NK-92 (cell line): ENCODE results near the gene KRTAP5-5.
"Not testable (repeated sequence)": the region's sequence is repeated elsewhere in the genome, so short reads cannot be mapped to it uniquely, and the experiment has no call there.

Source experiments
- DNase-seq: peaks from one replicate; lab custom pipeline; 2025; ENCODE audit not compliant: unreplicated experiment; lab: John Stamatoyannopoulos, UW

KRTAP5-5 gene

GRCh38 chr11:1607156-1607845, 22.3 kb upstream of the KRTAP5-5 start:
- not testable (repeated sequence) for DNase-seq

- not testable (repeated sequence) for DNase-seq
These were observed 21.7 kb upstream of the KRTAP5-5 start for GRCh38 chr11:1607901-1608300.

GRCh38 chr11:1608363-1608762, 21.2 kb upstream of the KRTAP5-5 start, which contains the start of gene KRTAP5-3:
KRTAP5-3 (minus strand) TSS chr11:1608463; CDS start chr11:1608385, 78 bp downstream.
- DNase-seq: no peak

- DNase-seq: no peak
These were observed 11.3 kb upstream of the KRTAP5-5 start for GRCh38 chr11:1618231-1618630.

GRCh38 chr11:1619449-1619848, 10.1 kb upstream of the KRTAP5-5 start:
- DNase-seq: no peak

GRCh38 chr11:1622086-1622485, 7.5 kb upstream of the KRTAP5-5 start, which contains the start of gene KRTAP5-4:
KRTAP5-4 (minus strand) TSS chr11:1622138; CDS start chr11:1622093, 45 bp downstream.
- DNase-seq: no peak

GRCh38 chr11:1623716-1624115, 5.9 kb upstream of the KRTAP5-5 start:
- DNase-seq: no peak

GRCh38 chr11:1624621-1625020, 5.0 kb upstream of the KRTAP5-5 start:
- DNase-seq: no peak

- DNase-seq: no peak
These were observed 4.0 kb upstream of the KRTAP5-5 start for GRCh38 chr11:1625541-1625940.

GRCh38 chr11:1628506-1629325, 859 bp upstream of the KRTAP5-5 start:
- DNase-seq: no peak

- no peak for DNase-seq
These were observed 696 bp downstream of the KRTAP5-5 start for GRCh38 chr11:1630271-1630670.

GRCh38 chr11:1631066-1631568, 1.5 kb downstream of the KRTAP5-5 start:
- DNase-seq: no peak

- no peak for DNase-seq
These were observed 2.6 kb downstream of the KRTAP5-5 start for GRCh38 chr11:1632053-1632714.

GRCh38 chr11:1633864-1634263, 4.3 kb downstream of the KRTAP5-5 start:
- DNase-seq: no peak

- DNase-seq: no peak
These were observed 6.8 kb downstream of the KRTAP5-5 start for GRCh38 chr11:1636291-1636950.

- no peak for DNase-seq
These were observed 8.1 kb downstream of the KRTAP5-5 start for GRCh38 chr11:1637628-1638027.

- no peak for DNase-seq
These were observed 8.8 kb downstream of the KRTAP5-5 start for GRCh38 chr11:1638344-1638743.

- no peak for DNase-seq
These were observed 9.6 kb downstream of the KRTAP5-5 start for GRCh38 chr11:1639102-1639620.

- no peak for DNase-seq
These were observed 10.1 kb downstream of the KRTAP5-5 start for GRCh38 chr11:1639666-1640065.

- DNase-seq: no peak
These were observed 10.7 kb downstream of the KRTAP5-5 start for GRCh38 chr11:1640076-1640946.
